Measurements from ENCODE around the gene DUSP22. TPM values are rescaled to one million over a fixed set of nuclear protein-coding genes. Genes with fewer than 3 reads are reported as not detected.

DUSP22 gene
- polyA plus RNA-seq, 1 of the 3 experiments (the other 2 are of a cell fraction): 6.8 TPM

DNA sequence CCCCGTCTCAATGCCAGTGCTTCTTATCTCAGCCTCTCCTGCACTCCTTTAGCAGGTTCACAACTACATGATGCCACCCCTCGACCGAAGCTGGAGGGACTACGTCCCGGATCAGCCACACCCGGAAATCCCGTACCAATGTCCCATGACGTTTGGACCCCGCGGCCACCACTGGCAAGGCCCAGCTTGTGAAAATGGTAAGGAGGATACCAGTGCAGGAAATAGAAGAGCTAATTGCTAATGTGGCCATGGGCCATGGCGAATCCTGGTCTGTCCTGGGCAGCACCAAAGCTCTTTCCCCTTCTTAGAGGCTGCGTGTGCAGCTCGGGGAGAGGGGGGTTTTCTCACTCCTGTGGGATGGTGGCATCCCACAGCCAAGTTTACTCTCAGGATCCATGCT is 104.8 kb downstream of the DUSP22 start (continued):
- TF ChIP-seq MAX (IDR thresholded peaks at IDR 0.05; ENCODE audit: low read depth): no peak
- TF ChIP-seq, protein P1, sequence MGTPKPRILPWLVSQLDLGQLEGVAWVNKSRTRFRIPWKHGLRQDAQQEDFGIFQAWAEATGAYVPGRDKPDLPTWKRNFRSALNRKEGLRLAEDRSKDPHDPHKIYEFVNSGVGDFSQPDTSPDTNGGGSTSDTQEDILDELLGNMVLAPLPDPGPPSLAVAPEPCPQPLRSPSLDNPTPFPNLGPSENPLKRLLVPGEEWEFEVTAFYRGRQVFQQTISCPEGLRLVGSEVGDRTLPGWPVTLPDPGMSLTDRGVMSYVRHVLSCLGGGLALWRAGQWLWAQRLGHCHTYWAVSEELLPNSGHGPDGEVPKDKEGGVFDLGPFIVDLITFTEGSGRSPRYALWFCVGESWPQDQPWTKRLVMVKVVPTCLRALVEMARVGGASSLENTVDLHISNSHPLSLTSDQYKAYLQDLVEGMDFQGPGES (IDR thresholded peaks at IDR 0.05; ENCODE audit: low read depth, low read length): no peak

DNA sequence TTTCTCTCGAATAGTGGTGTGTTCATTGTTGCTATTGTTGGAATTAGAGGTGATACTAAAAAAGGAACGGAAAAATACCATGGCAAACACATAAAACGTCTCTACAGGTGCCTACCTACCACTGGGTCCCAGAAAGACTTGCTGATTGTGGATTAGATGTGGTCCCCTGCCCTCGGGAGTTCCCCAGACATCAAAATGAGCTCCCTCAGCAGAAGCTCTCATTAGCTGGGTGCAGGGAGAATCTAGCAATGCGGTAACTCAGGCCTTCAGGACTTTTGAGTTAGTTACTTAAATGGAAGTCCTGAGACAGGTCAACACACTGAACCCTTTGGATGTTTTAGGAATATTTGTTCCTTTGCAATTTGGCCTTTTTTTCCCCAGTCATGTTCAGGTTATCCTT is 105.3 kb downstream of the DUSP22 start:
- Histone ChIP-seq H3K9me2 (no peaks in the 10 kb centered on the region), H4K20me1 (ENCODE audit: insufficient read depth) (no peaks in the 10 kb centered on the region), H2AFZ (ENCODE audit: low read depth) (no peak overlapping the region), H3K27me3 (ENCODE audit: insufficient read depth) (peaks cover 85% of the 10 kb centered on the region), H3K79me2 (ENCODE audit: insufficient read depth) (no peaks in the 10 kb centered on the region), H3K27ac (ENCODE audit: low read depth in 2 of 2, low read length in 1 of 2) (no peak overlapping the region), H3F3A (replicated peaks; ENCODE audit: insufficient read depth) (no peaks in the 10 kb centered on the region), H3K4me3 (ENCODE audit: low read depth in 2 of 2, low read length in 1 of 2) (no peak overlapping the region), H3K9me3 (no peaks in the 10 kb centered on the region), H3K4me1 (ENCODE audit: control insufficient read depth in 1 of 2, insufficient read depth in 2 of 2, low read depth in 1 of 2, low read length in 1 of 2) (no peaks in the 10 kb centered on the region), H3K36me3 (replicated peaks in 1 of 2; ENCODE audit: control insufficient read depth in 1 of 2, insufficient read depth in 2 of 2, low read length in 1 of 2) (no peaks in the 10 kb centered on the region), H3K9ac (no peak overlapping the region), H3K4me2 (no peak overlapping the region)
- ChIA-PET POLR2A (no interaction called here), CTCF (interaction anchor here (0.6 to 1.8 kb wide), 2 partner anchors 12 to 228 kb away, joined by 3 to 8 read pairs; no protein-coding TSS in a partner anchor)
- no peak for TF ChIP-seq MEF2A (IDR thresholded peaks at IDR 0.05; ENCODE audit: borderline replicate concordance, low read depth)
- no peak for TF ChIP-seq TCF12 (IDR thresholded peaks at IDR 0.05)
- TF ChIP-seq YY1 (IDR thresholded peaks at IDR 0.05; ENCODE audit: low read depth): no peak
- TF ChIP-seq MXI1 (IDR thresholded peaks at IDR 0.05; ENCODE audit: low read depth, low read length): no peak
- no peak for TF ChIP-seq NRF1 (IDR thresholded peaks at IDR 0.05; ENCODE audit: low read depth, low read length)
- TF ChIP-seq, protein P2, sequence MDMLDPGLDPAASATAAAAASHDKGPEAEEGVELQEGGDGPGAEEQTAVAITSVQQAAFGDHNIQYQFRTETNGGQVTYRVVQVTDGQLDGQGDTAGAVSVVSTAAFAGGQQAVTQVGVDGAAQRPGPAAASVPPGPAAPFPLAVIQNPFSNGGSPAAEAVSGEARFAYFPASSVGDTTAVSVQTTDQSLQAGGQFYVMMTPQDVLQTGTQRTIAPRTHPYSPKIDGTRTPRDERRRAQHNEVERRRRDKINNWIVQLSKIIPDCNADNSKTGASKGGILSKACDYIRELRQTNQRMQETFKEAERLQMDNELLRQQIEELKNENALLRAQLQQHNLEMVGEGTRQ (IDR thresholded peaks at IDR 0.05; ENCODE audit: borderline replicate concordance, low read depth, low read length): no peak
- no peak for TF ChIP-seq JUND (IDR thresholded peaks at IDR 0.05)
- no peak for TF ChIP-seq FOXM1 (IDR thresholded peaks at IDR 0.05; ENCODE audit: low read depth)
- TF ChIP-seq TAF1 (IDR thresholded peaks at IDR 0.05; ENCODE audit: borderline replicate concordance, low read depth, low read length): no peak
- no peak for TF ChIP-seq GATA2 (CRISPR knock-in tag; IDR thresholded peaks at IDR 0.05)
- no peak for TF ChIP-seq EP300 (IDR thresholded peaks at IDR 0.05; ENCODE audit: borderline replicate concordance in 1 of 2, low read depth in 1 of 2, low read length in 1 of 2)
- no peak for TF ChIP-seq RXRA (IDR thresholded peaks at IDR 0.05; ENCODE audit: borderline replicate concordance, low read depth)
- no peak for TF ChIP-seq USF1 (IDR thresholded peaks at IDR 0.05; ENCODE audit: borderline replicate concordance, low read depth)
- TF ChIP-seq POLR2AphosphoS5 (IDR thresholded peaks at IDR 0.05; ENCODE audit: low read depth, low read length): no peak
- TF ChIP-seq FOSL2 (IDR thresholded peaks at IDR 0.05; ENCODE audit: borderline replicate concordance, low read depth): no peak
- TF ChIP-seq NFIC (IDR thresholded peaks at IDR 0.05; ENCODE audit: borderline replicate concordance): no peak
- no peak for TF ChIP-seq EZH2phosphoT487 (IDR thresholded peaks at IDR 0.05; ENCODE audit: borderline replicate concordance, low read depth)
- TF ChIP-seq, protein P3, sequence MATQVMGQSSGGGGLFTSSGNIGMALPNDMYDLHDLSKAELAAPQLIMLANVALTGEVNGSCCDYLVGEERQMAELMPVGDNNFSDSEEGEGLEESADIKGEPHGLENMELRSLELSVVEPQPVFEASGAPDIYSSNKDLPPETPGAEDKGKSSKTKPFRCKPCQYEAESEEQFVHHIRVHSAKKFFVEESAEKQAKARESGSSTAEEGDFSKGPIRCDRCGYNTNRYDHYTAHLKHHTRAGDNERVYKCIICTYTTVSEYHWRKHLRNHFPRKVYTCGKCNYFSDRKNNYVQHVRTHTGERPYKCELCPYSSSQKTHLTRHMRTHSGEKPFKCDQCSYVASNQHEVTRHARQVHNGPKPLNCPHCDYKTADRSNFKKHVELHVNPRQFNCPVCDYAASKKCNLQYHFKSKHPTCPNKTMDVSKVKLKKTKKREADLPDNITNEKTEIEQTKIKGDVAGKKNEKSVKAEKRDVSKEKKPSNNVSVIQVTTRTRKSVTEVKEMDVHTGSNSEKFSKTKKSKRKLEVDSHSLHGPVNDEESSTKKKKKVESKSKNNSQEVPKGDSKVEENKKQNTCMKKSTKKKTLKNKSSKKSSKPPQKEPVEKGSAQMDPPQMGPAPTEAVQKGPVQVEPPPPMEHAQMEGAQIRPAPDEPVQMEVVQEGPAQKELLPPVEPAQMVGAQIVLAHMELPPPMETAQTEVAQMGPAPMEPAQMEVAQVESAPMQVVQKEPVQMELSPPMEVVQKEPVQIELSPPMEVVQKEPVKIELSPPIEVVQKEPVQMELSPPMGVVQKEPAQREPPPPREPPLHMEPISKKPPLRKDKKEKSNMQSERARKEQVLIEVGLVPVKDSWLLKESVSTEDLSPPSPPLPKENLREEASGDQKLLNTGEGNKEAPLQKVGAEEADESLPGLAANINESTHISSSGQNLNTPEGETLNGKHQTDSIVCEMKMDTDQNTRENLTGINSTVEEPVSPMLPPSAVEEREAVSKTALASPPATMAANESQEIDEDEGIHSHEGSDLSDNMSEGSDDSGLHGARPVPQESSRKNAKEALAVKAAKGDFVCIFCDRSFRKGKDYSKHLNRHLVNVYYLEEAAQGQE (IDR thresholded peaks at IDR 0.05; ENCODE audit: low read depth, low read length): no peak
- TF ChIP-seq, protein P1 (IDR thresholded peaks at IDR 0.05; ENCODE audit: low read depth, low read length): no peak
- TF ChIP-seq CHD2 (IDR thresholded peaks at IDR 0.05; ENCODE audit: low read length, partially characterized antibody): no peak
- WGBS (ENCODE audit: low lambda C conversion rate): 3% methylated on average over 5 of the region's 5 CpGs
- no peak for DNase-seq
